Measurements from ENCODE around the gene RCE1. TPM values are rescaled to one million over a fixed set of nuclear protein-coding genes. Genes with fewer than 3 reads are reported as not detected.

Gene RCE1
- total RNA-seq, 1 experiment from 2014 or later = 43.7 TPM

DNA sequence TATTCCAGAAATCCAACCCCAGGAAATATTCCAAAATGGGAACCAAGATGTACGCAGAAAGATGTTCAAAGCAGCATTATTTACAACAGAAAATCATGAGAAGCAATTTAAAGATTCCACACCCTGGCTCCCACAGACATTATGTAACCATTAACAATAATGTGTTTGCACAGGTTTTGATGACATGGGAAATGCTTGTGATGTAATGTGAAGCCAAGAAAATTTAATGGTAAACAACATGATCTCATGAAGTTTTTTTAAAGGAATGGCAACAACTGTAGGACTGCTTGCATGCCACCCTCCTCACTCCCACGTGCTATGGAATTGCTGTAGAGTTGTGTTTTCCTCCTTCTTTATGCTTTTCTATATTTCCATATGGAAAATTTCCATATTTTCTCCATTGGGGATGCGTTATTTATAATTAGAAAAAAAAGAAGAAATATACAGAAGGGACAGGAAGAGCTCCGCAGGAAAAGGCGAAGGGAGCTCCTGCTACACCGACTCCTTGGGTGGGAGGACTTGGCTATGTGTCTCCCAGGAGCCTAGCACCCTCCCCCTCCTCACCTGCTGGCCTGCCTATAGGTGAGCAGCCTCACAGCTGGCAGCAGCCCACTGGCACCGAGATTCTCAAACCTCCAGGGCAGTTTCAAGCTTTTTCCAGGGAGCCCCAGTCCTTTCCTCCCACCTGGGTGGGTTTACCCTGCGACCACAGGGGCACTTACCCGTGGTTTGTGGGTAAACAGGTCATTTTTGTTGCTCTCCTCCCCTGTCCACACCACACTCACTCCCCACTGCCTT is 34.5 kb downstream of the RCE1 start:
- Histone ChIP-seq H3K4me1 (ENCODE audit: control insufficient read depth, insufficient read depth, low read length) (peaks cover 21% of the 10 kb centered on the region), H3K27me3 (ENCODE audit: control insufficient read depth, insufficient read depth, low read length) (no peaks in the 10 kb centered on the region), H3K27ac (ENCODE audit: low read length) (no peak overlapping the region), H3K9me3 (ENCODE audit: control insufficient read depth, insufficient read depth, low read depth, low read length) (no peaks in the 10 kb centered on the region), H3K36me3 (ENCODE audit: control insufficient read depth, insufficient read depth, low read length) (no peaks in the 10 kb centered on the region), H3K4me3 (ENCODE audit: low read depth in 2 of 2, low read length in 2 of 2) (no peak overlapping the region)
- in situ Hi-C loops (cut with HindIII; ENCODE audit: low pct_unique_long_range_greater_than_20kb, low sequenced_read_pairs) (no loop called here), intact Hi-C loops (cut with micrococcal nuclease; ENCODE audit: unreplicated experiment) (no loop called here)
- no peak for ATAC-seq
- DNase-seq (ENCODE audit: low read depth, low spot score) = no peak
- CTCF ChIA-PET = interaction anchor here (0.6 kb wide), 1 partner anchor 386 kb away, joined by 12 read pairs; no protein-coding TSS in a partner anchor
- POLR2A ChIA-PET = no interaction called here
- BruUV-seq (replicated peaks) = no TSS peak
- TF ChIP-seq POLR2AphosphoS5 (IDR thresholded peaks at IDR 0.05; ENCODE audit: low read depth, low read length) (no peak), TCF7L2 (IDR thresholded peaks at IDR 0.05; ENCODE audit: low read depth, low read length) (no peak), SIN3A (IDR thresholded peaks at IDR 0.05; ENCODE audit: borderline replicate concordance, insufficient read depth, low read depth, low read length) (no peak)
- TF ChIP-seq, protein P1, sequence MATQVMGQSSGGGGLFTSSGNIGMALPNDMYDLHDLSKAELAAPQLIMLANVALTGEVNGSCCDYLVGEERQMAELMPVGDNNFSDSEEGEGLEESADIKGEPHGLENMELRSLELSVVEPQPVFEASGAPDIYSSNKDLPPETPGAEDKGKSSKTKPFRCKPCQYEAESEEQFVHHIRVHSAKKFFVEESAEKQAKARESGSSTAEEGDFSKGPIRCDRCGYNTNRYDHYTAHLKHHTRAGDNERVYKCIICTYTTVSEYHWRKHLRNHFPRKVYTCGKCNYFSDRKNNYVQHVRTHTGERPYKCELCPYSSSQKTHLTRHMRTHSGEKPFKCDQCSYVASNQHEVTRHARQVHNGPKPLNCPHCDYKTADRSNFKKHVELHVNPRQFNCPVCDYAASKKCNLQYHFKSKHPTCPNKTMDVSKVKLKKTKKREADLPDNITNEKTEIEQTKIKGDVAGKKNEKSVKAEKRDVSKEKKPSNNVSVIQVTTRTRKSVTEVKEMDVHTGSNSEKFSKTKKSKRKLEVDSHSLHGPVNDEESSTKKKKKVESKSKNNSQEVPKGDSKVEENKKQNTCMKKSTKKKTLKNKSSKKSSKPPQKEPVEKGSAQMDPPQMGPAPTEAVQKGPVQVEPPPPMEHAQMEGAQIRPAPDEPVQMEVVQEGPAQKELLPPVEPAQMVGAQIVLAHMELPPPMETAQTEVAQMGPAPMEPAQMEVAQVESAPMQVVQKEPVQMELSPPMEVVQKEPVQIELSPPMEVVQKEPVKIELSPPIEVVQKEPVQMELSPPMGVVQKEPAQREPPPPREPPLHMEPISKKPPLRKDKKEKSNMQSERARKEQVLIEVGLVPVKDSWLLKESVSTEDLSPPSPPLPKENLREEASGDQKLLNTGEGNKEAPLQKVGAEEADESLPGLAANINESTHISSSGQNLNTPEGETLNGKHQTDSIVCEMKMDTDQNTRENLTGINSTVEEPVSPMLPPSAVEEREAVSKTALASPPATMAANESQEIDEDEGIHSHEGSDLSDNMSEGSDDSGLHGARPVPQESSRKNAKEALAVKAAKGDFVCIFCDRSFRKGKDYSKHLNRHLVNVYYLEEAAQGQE (IDR thresholded peaks at IDR 0.05; ENCODE audit: insufficient read depth in 1 of 2, low read depth in 2 of 2, low read length in 1 of 2) = no peak
- TF ChIP-seq, protein P2, sequence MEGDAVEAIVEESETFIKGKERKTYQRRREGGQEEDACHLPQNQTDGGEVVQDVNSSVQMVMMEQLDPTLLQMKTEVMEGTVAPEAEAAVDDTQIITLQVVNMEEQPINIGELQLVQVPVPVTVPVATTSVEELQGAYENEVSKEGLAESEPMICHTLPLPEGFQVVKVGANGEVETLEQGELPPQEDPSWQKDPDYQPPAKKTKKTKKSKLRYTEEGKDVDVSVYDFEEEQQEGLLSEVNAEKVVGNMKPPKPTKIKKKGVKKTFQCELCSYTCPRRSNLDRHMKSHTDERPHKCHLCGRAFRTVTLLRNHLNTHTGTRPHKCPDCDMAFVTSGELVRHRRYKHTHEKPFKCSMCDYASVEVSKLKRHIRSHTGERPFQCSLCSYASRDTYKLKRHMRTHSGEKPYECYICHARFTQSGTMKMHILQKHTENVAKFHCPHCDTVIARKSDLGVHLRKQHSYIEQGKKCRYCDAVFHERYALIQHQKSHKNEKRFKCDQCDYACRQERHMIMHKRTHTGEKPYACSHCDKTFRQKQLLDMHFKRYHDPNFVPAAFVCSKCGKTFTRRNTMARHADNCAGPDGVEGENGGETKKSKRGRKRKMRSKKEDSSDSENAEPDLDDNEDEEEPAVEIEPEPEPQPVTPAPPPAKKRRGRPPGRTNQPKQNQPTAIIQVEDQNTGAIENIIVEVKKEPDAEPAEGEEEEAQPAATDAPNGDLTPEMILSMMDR (IDR thresholded peaks at IDR 0.05) = no peak

DNA sequence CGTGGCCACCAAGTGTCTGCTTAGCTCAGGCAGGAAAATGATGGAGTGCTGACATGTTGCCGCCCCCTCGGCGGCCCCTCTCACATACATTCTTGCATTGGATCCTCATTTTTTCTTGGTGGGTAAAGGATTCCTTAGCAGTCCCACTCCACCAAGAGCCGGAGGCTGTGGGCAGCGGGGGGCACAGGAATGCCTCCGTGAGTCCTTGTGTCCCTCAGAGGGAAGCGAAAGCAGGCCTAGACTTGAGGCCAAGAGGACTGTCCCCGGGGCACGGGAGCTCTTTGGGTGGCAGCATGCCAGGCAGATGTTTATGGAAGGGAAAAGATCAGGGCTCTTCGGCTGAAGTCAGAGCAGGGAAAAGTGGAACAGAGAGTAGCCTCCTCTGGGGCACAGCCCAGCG is 35.2 kb downstream of the RCE1 start:
- TF ChIP-seq, protein P2 (IDR thresholded peaks at IDR 0.05) = no peak
- TF ChIP-seq TCF7L2 (IDR thresholded peaks at IDR 0.05; ENCODE audit: low read depth, low read length) = no peak
- TF ChIP-seq SIN3A (IDR thresholded peaks at IDR 0.05; ENCODE audit: borderline replicate concordance, insufficient read depth, low read depth, low read length) = no peak
- no peak for TF ChIP-seq POLR2AphosphoS5 (IDR thresholded peaks at IDR 0.05; ENCODE audit: low read depth, low read length)
- TF ChIP-seq, protein P1 (IDR thresholded peaks at IDR 0.05; ENCODE audit: insufficient read depth in 1 of 2, low read depth in 2 of 2, low read length in 1 of 2) = no peak
- BruUV-seq (replicated peaks) = no TSS peak
- ATAC-seq (no peak), DNase-seq (ENCODE audit: low read depth, low spot score) (no peak)
- Histone ChIP-seq H3K4me3 (ENCODE audit: low read depth in 2 of 2, low read length in 2 of 2) (no peak overlapping the region), H3K27ac (ENCODE audit: low read length) (no peak overlapping the region), H3K4me1 (ENCODE audit: control insufficient read depth, insufficient read depth, low read length) (peaks cover 27% of the 10 kb centered on the region), H3K9me3 (ENCODE audit: control insufficient read depth, insufficient read depth, low read depth, low read length) (no peaks in the 10 kb centered on the region), H3K27me3 (ENCODE audit: control insufficient read depth, insufficient read depth, low read length) (no peaks in the 10 kb centered on the region), H3K36me3 (ENCODE audit: control insufficient read depth, insufficient read depth, low read length) (no peaks in the 10 kb centered on the region)
- CTCF ChIA-PET = no interaction called here
- in situ Hi-C loops (cut with HindIII; ENCODE audit: low pct_unique_long_range_greater_than_20kb, low sequenced_read_pairs) (no loop called here), intact Hi-C loops (cut with micrococcal nuclease; ENCODE audit: unreplicated experiment) (no loop called here)
- POLR2A ChIA-PET = no interaction called here

Measured in Panc1 (cell line).